PC-3 (cell line): ENCODE results near the gene LIN28A. TPM values are rescaled to one million over a fixed set of nuclear protein-coding genes. Genes with fewer than 3 reads are reported as not detected.

Experiments
- ATAC-seq: fragments of 200-7000 bp; cut with Tn5 transposase; 2 replicates; pipeline ENCODE4 v1.9.1; 2020; ENCODE audit warnings: mild to moderate bottlenecking, moderate library complexity
- BruUV-seq: library from RNA; stranded (reverse); fragments of 400-500 nt; replicated peaks from 2 replicates; lab custom pipeline; 2021; lab: Mats Ljungman, UMichigan
- CTCF ChIA-PET: fragments of 300-600 bp; sonication (Branson Sonifier 250); formaldehyde crosslinking; loops from one replicate; lab custom pipeline; 2022; ENCODE audit warnings: antibody characterized with exemption; lab: Charles Lee
- POLR2A ChIA-PET: fragments of 300-600 bp; sonication (Branson Sonifier 250); formaldehyde crosslinking; loops from one replicate; lab custom pipeline; 2022; ENCODE audit warnings: antibody characterized with exemption; ENCODE audit not compliant: unreplicated experiment; lab: Charles Lee
- DNase-seq: peaks from one replicate; pipeline ENCODE4 v3.0.0-alpha.2; 2015
- H2AFZ ChIP-seq: fragments of 300-600 bp; sonication (generic); 2 replicates; pipeline ENCODE4 v1.6.0; 2016; ENCODE audit warnings: antibody characterized with exemption, low read length
- H3F3A ChIP-seq: fragments of 300-600 bp; sonication (generic); one replicate; pipeline ENCODE4 v1.6.0; 2017; ENCODE audit warnings: antibody characterized with exemption, low read length, control low read depth, mild to moderate bottlenecking; ENCODE audit not compliant: unreplicated experiment
- H3K27ac ChIP-seq: fragments of 300-600 bp; sonication (generic); 2 replicates; pipeline ENCODE4 v1.5.1; 2016; ENCODE audit warnings: mild to moderate bottlenecking, low read length
- H3K27me3 ChIP-seq: fragments of 300-600 bp; sonication (generic); 2 replicates; pipeline ENCODE4 v1.6.1; 2016; ENCODE audit warnings: low read length, mixed read lengths
- H3K36me3 ChIP-seq: fragments of 300-600 bp; sonication (generic); 2 replicates; pipeline ENCODE4 v1.6.1; 2016; ENCODE audit warnings: low read depth, mixed run types, low read length, mixed read lengths
- H3K4me1 ChIP-seq: fragments of 300-600 bp; sonication (generic); 2 replicates; pipeline ENCODE4 v1.5.1; 2016; ENCODE audit warnings: low read length; ENCODE audit not compliant: insufficient read depth
- H3K4me2 ChIP-seq: fragments of 300-600 bp; sonication (generic); 2 replicates; pipeline ENCODE4 v1.6.0; 2016; ENCODE audit warnings: low read length
- H3K4me3 ChIP-seq: fragments of 300-600 bp; sonication (generic); 2 replicates; pipeline ENCODE4 v1.5.1; 2016; ENCODE audit warnings: mild to moderate bottlenecking, low read length, mixed read lengths
- H3K79me2 ChIP-seq: fragments of 300-600 bp; sonication (generic); 2 replicates; pipeline ENCODE4 v1.6.1; 2017; ENCODE audit warnings: low read length, mixed read lengths
- H3K9ac ChIP-seq: fragments of 300-600 bp; sonication (generic); 2 replicates; pipeline ENCODE4 v1.6.0; 2016; ENCODE audit warnings: mild to moderate bottlenecking, low read length
- H3K9me2 ChIP-seq: fragments of 300-600 bp; sonication (generic); replicated peaks from 2 replicates; pipeline ENCODE4 v1.6.1; 2016; ENCODE audit warnings: mixed run types, low read length, mixed read lengths
- H3K9me3 ChIP-seq: fragments of 300-600 bp; sonication (generic); 2 replicates; pipeline ENCODE4 v1.6.1; 2016; ENCODE audit warnings: low read length, mixed read lengths
- H4K20me1 ChIP-seq: fragments of 300-600 bp; sonication (generic); 2 replicates; pipeline ENCODE4 v1.6.1; 2016; ENCODE audit warnings: low read length, mixed read lengths
- EZH2 ChIP-seq: fragments of 300-600 bp; sonication (generic); IDR thresholded peaks from one replicate; pipeline ENCODE4 v1.6.1; 2017; ENCODE audit warnings: antibody characterized with exemption, mild to moderate bottlenecking, low read length; ENCODE audit not compliant: unreplicated experiment
- EZH2phosphoT487 ChIP-seq: fragments of 300-600 bp; sonication (generic); IDR thresholded peaks from 2 replicates; pipeline ENCODE4 v1.6.1; 2018; ENCODE audit warnings: mild to moderate bottlenecking, antibody characterized with exemption, low read length, borderline replicate concordance
- intact Hi-C: fragments of 100-400 bp; cut with micrococcal nuclease; formaldehyde crosslinking; loops from 2 replicates; pipeline ENCODE4 v1.9.0; 2023
- total RNA-seq: library from RNA; depleted of rRNA; stranded (reverse); fragments of >200 nt; gene quantifications from 2 replicates; pipeline ENCODE4 v1.2.3, GENCODE V29; 2014
- TF ChIP-seq, protein P1 (sequence below): fragments of 300-600 bp; sonication (generic); conservative IDR thresholded peaks from 2 replicates; pipeline ENCODE4 v1.5.1; 2017; ENCODE audit warnings: antibody characterized with exemption, low read depth, mild to moderate bottlenecking, low read length

Gene LIN28A
- total RNA-seq, 1 experiment from 2014 or later, result not detected

DNA sequence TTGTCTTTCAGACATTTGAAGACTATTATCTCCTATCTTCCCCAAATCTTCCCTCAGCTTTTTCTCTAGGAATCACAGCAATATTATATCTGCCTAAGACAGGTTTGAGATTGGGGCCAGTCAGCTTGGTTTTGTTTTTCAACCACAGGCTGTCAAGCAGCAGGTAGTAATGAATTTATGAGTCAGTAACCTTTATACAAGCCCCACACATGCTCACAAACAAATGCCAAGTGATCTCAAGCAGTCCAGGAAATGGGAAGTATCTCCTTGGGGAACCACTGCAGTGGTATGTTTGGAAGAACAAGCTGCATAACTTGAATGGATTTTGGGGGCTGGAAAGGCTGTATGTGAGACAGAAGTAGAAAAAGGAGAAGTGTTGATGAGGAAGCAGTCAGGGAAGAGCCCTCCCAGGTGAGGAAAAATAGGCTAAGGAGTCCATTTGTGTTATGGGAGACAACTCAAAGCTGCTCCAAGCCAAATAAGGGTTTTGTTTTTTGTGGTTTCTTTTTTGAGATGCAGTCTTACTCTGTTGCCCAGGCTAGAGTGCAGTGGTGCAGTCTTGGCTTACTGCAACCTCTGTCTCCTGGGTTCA lies 23.6 kb downstream of the LIN28A start:
- peak overlapping the region; percentile 82 for H3K4me2 ChIP-seq
- BruUV-seq, result no TSS peak
- H3K27me3 ChIP-seq, result no peaks in the 10 kb centered on the region
- peaks cover 26% of the 10 kb centered on the region for H3K4me1 ChIP-seq
- peak; percentile 42 for DNase-seq
- peaks cover 25% of the 10 kb centered on the region for H3K79me2 ChIP-seq
- ChIA-PET POLR2A (interaction anchor here (0.5 kb wide), 1 partner anchor 37 kb away, joined by 5 read pairs; no protein-coding TSS in a partner anchor), CTCF (no interaction called here)
- peak; percentile 23 for ATAC-seq
- H3K9ac ChIP-seq, result no peak overlapping the region
- H3K9me3 ChIP-seq, result no peaks in the 10 kb centered on the region
- no peak overlapping the region for H3K27ac ChIP-seq
- peaks cover 18% of the 10 kb centered on the region for H3K36me3 ChIP-seq
- H2AFZ ChIP-seq, result no peak overlapping the region
- no peaks in the 10 kb centered on the region for H3K9me2 ChIP-seq
- no peaks in the 10 kb centered on the region for H4K20me1 ChIP-seq
- no peak for TF ChIP-seq EZH2
- TF ChIP-seq, protein P1, sequence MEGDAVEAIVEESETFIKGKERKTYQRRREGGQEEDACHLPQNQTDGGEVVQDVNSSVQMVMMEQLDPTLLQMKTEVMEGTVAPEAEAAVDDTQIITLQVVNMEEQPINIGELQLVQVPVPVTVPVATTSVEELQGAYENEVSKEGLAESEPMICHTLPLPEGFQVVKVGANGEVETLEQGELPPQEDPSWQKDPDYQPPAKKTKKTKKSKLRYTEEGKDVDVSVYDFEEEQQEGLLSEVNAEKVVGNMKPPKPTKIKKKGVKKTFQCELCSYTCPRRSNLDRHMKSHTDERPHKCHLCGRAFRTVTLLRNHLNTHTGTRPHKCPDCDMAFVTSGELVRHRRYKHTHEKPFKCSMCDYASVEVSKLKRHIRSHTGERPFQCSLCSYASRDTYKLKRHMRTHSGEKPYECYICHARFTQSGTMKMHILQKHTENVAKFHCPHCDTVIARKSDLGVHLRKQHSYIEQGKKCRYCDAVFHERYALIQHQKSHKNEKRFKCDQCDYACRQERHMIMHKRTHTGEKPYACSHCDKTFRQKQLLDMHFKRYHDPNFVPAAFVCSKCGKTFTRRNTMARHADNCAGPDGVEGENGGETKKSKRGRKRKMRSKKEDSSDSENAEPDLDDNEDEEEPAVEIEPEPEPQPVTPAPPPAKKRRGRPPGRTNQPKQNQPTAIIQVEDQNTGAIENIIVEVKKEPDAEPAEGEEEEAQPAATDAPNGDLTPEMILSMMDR, result no peak
- no peak for TF ChIP-seq EZH2phosphoT487
- no peak overlapping the region for H3K4me3 ChIP-seq
- H3F3A ChIP-seq, result no peaks in the 10 kb centered on the region
- intact Hi-C loops, result no loop called here

DNA sequence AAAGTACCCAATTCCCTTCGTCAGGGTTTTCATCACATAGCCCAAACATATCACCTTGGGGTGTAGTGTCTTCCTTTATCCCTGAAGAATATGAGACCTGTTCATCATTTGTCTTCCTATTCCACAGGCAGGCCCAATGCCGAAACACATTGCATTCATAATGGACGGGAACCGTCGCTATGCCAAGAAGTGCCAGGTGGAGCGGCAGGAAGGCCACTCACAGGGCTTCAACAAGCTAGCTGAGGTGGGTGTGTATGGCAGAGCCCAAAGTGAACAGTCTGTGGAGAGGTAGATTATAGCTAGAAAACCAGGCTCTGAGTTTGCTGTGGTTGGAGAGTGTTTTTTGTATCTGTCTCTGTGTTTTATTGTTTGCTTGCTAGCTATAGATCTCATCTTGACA lies 27.4 kb downstream of the LIN28A start:
- intact Hi-C loops, result no loop called here
- H3K4me2 ChIP-seq, result no peak overlapping the region
- CTCF ChIA-PET, result no interaction called here
- no peak overlapping the region for H2AFZ ChIP-seq
- H4K20me1 ChIP-seq, result no peaks in the 10 kb centered on the region
- H3K27ac ChIP-seq, result no peak overlapping the region
- no peaks in the 10 kb centered on the region for H3K27me3 ChIP-seq
- no peaks in the 10 kb centered on the region for H3K9me3 ChIP-seq
- no peak for DNase-seq
- POLR2A ChIA-PET, result interaction anchor here (0.6 kb wide), 1 partner anchor 1126 kb away, joined by 3 read pairs; no protein-coding TSS in a partner anchor
- peaks cover 36% of the 10 kb centered on the region for H3K36me3 ChIP-seq
- no peak overlapping the region for H3K9ac ChIP-seq
- no peaks in the 10 kb centered on the region for H3F3A ChIP-seq
- H3K4me3 ChIP-seq, result no peak overlapping the region
- no peaks in the 10 kb centered on the region for H3K9me2 ChIP-seq
- ATAC-seq, result no peak
- peaks cover 14% of the 10 kb centered on the region for H3K4me1 ChIP-seq
- H3K79me2 ChIP-seq, result peaks cover 14% of the 10 kb centered on the region
- TF ChIP-seq EZH2phosphoT487, result no peak
- no TSS peak for BruUV-seq

DNA sequence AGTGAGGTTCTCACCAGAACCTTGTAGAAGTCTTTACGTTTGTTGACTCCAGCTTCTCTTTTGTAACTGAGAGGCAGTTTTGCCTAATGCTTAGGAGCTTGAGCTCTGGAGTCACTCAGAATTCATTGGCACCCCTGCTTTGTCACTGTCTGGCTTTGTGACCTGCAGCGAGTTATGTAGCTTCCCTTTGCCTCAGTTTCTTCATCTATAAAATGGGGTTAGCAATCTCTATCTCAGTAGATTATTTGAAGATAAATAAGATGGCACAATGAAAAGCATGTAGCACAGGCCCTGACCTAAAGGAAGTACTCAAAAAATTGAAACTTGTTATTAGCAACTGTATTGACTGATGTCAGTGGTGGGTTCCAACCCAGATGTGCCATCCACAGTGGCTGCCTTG lies 29.6 kb downstream of the LIN28A start:
- BruUV-seq, result no TSS peak
- no peak overlapping the region for H2AFZ ChIP-seq
- ATAC-seq (no peak), DNase-seq (no peak)
- intact Hi-C loops, result no loop called here
- no peaks in the 10 kb centered on the region for H3K9me2 ChIP-seq
- no peaks in the 10 kb centered on the region for H4K20me1 ChIP-seq
- CTCF ChIA-PET, result no interaction called here
- TF ChIP-seq EZH2 (no peak), EZH2phosphoT487 (no peak)
- TF ChIP-seq, protein P1, result no peak
- H3K36me3 ChIP-seq, result peaks cover 51% of the 10 kb centered on the region
- H3K9me3 ChIP-seq, result no peaks in the 10 kb centered on the region
- no peaks in the 10 kb centered on the region for H3K79me2 ChIP-seq
- no peaks in the 10 kb centered on the region for H3K27me3 ChIP-seq
- no peaks in the 10 kb centered on the region for H3F3A ChIP-seq
- H3K4me1 ChIP-seq, result no peaks in the 10 kb centered on the region
- no peak overlapping the region for H3K27ac ChIP-seq
- POLR2A ChIA-PET, result no interaction called here
- H3K9ac ChIP-seq, result no peak overlapping the region
- H3K4me2 ChIP-seq, result no peak overlapping the region
- H3K4me3 ChIP-seq, result no peak overlapping the region
